NCI-H69 (cell line): ENCODE data around the gene CLEC4C.

Experiments used
- DNase-seq: peaks from one replicate; lab custom pipeline; 2025; lab: John Stamatoyannopoulos, UW

CLEC4C gene

GRCh38 chr12:7719946-7720730 lies 27.0 kb downstream of the CLEC4C start:
- DNase-seq = no peak

- DNase-seq = no peak
Observed at GRCh38 chr12:7716381-7716780, 30.8 kb downstream of the CLEC4C start.

GRCh38 chr12:7712841-7713442 lies 34.2 kb downstream of the CLEC4C start:
- DNase-seq = no peak

GRCh38 chr12:7711133-7711532 lies 36.0 kb downstream of the CLEC4C start, which contains the start of gene DPPA3:
DPPA3 (plus strand) TSS chr12:7711433; CDS start chr12:7711571, 138 bp downstream.
- DNase-seq = no peak

- no peak for DNase-seq
Observed at GRCh38 chr12:7709969-7710675, 37.1 kb downstream of the CLEC4C start.

- DNase-seq = no peak
Observed at GRCh38 chr12:7705846-7706245, 41.3 kb downstream of the CLEC4C start.

- DNase-seq = no peak
Observed at GRCh38 chr12:7695566-7696197, 51.5 kb downstream of the CLEC4C start, which contains the start of gene GDF3. GDF3 (minus strand) TSS chr12:7695775; CDS start chr12:7695728, 47 bp downstream.

GRCh38 chr12:7695237-7695560 lies 52.0 kb downstream of the CLEC4C start:
- DNase-seq = no peak

GRCh38 chr12:7694556-7695236 lies 52.5 kb downstream of the CLEC4C start:
- DNase-seq = no peak

GRCh38 chr12:7693793-7694192 lies 53.4 kb downstream of the CLEC4C start:
- DNase-seq = no peak

GRCh38 chr12:7681535-7681934 lies 65.6 kb downstream of the CLEC4C start:
- no peak for DNase-seq
